ENCODE measurements around the gene NCOR2. TPM values are rescaled to one million over a fixed set of nuclear protein-coding genes. Genes with fewer than 3 reads are reported as not detected.

The NCOR2 gene
- total RNA-seq, 1 experiment from 2014 or later = 153 TPM

GRCh38 chr12:124554429-124555029, 12.9 kb downstream of the NCOR2 start:
- CTCF ChIA-PET = no interaction called here

GRCh38 chr12:124553862-124554428, 13.5 kb downstream of the NCOR2 start:
- ATAC-seq = no peak
- Histone ChIP-seq H4K20me1 (ENCODE audit: insufficient read depth) (no peaks in the 10 kb centered on the region), H3K4me1 (ENCODE audit: control insufficient read depth in 1 of 2, insufficient read depth in 2 of 2, low read length in 2 of 2) (peaks cover 30 to 51% of the 10 kb centered on the region in 2 experiments), H3K4me3 (replicated peaks in 1 of 2; ENCODE audit: low read depth in 1 of 2, low read length in 2 of 2) (no peak overlapping the region), H2AFZ (ENCODE audit: low read depth, low read length, poor library complexity, severe bottlenecking) (no peak overlapping the region), H3K36me3 (ENCODE audit: control insufficient read depth in 1 of 2, insufficient read depth in 2 of 2, low read length in 2 of 2) (no peaks in the 10 kb centered on the region), H3K27me3 (ENCODE audit: insufficient read depth, low read length) (no peaks in the 10 kb centered on the region), H3K79me2 (ENCODE audit: insufficient read depth, low read length) (peaks cover 98% of the 10 kb centered on the region), H3K27ac (ENCODE audit: low read depth, low read length) (no peak overlapping the region), H3K4me2 (ENCODE audit: low read length) (no peak overlapping the region), H3K9me3 (ENCODE audit: control insufficient read depth in 1 of 2, insufficient read depth in 1 of 2, low read depth in 1 of 2, low read length in 2 of 2) (no peaks in the 10 kb centered on the region), H3K9me2 (ENCODE audit: insufficient read depth) (no peaks in the 10 kb centered on the region), H3K9ac (ENCODE audit: low read length) (no peak overlapping the region)
- no TSS peak for BruUV-seq (replicated peaks)
- RAD21 ChIA-PET (ENCODE audit: low non-redundant PET in 1 of 2, low total read pairs in 2 of 2, uncharacterized antibody in 2 of 2, unreplicated experiment in 2 of 2) = no interaction called here
- intact Hi-C loops (cut with micrococcal nuclease) = loop anchor here (10.0 kb wide), 1 partner anchor 519 kb away; no protein-coding TSS in a partner anchor
- CTCF ChIA-PET = no interaction called here
- POLR2A ChIA-PET = no interaction called here
- no peak for DNase-seq (ENCODE audit: low read depth, low spot score)
- no peak for TF ChIP-seq ELF1 (IDR thresholded peaks at IDR 0.05; ENCODE audit: borderline replicate concordance, low read depth)
- no peak for TF ChIP-seq SRF (IDR thresholded peaks at IDR 0.05; ENCODE audit: low read depth)
- no peak for TF ChIP-seq REST (IDR thresholded peaks at IDR 0.05; ENCODE audit: low read depth)
- TF ChIP-seq EGR1 (IDR thresholded peaks at IDR 0.05; ENCODE audit: low read depth) = no peak
- no peak for TF ChIP-seq POLR2A (IDR thresholded peaks at IDR 0.05; ENCODE audit: borderline replicate concordance, extremely low read depth, insufficient read depth, insufficient read length)
- no peak for TF ChIP-seq SIN3A (IDR thresholded peaks at IDR 0.05; ENCODE audit: low read depth)
- no peak for TF ChIP-seq FOSL1 (IDR thresholded peaks at IDR 0.05; ENCODE audit: low read depth)
- TF ChIP-seq POLR2AphosphoS5 (IDR thresholded peaks at IDR 0.05; ENCODE audit: low read depth, low read length) = no peak
- no peak for TF ChIP-seq EZH2 (IDR thresholded peaks at IDR 0.05)
- TF ChIP-seq ATF3 (IDR thresholded peaks at IDR 0.05) = no peak
- TF ChIP-seq EZH2phosphoT487 (IDR thresholded peaks at IDR 0.05; ENCODE audit: borderline replicate concordance) = no peak
- TF ChIP-seq YY1 (IDR thresholded peaks at IDR 0.05; ENCODE audit: extremely low read depth, insufficient replicate concordance, low read depth, low read length) = no peak
- TF ChIP-seq ZFX (IDR thresholded peaks at IDR 0.05) = no peak
- TF ChIP-seq CEBPB (IDR thresholded peaks at IDR 0.05; ENCODE audit: low read depth) = no peak
- TF ChIP-seq ZNF274 (IDR thresholded peaks at IDR 0.05; ENCODE audit: low read depth, low read length) = no peak

More at GRCh38 chr12:124554429-124555029, 12.9 kb downstream of the NCOR2 start:
- Histone ChIP-seq H3K4me2 (ENCODE audit: low read length) (no peak overlapping the region), H3K4me1 (ENCODE audit: control insufficient read depth in 1 of 2, insufficient read depth in 2 of 2, low read length in 2 of 2) (peaks cover 30 to 45% of the 10 kb centered on the region in 2 experiments), H3K9me3 (ENCODE audit: control insufficient read depth in 1 of 2, insufficient read depth in 1 of 2, low read depth in 1 of 2, low read length in 2 of 2) (no peaks in the 10 kb centered on the region), H3K4me3 (replicated peaks in 1 of 2; ENCODE audit: low read depth in 1 of 2, low read length in 2 of 2) (no peak overlapping the region), H3K27me3 (ENCODE audit: insufficient read depth, low read length) (no peaks in the 10 kb centered on the region), H3K79me2 (ENCODE audit: insufficient read depth, low read length) (peaks cover 98% of the 10 kb centered on the region), H3K9me2 (ENCODE audit: insufficient read depth) (no peaks in the 10 kb centered on the region), H2AFZ (ENCODE audit: low read depth, low read length, poor library complexity, severe bottlenecking) (no peak overlapping the region), H4K20me1 (ENCODE audit: insufficient read depth) (no peaks in the 10 kb centered on the region), H3K27ac (ENCODE audit: low read depth, low read length) (no peak overlapping the region), H3K36me3 (ENCODE audit: control insufficient read depth in 1 of 2, insufficient read depth in 2 of 2, low read length in 2 of 2) (no peaks in the 10 kb centered on the region), H3K9ac (ENCODE audit: low read length) (no peak overlapping the region)
- intact Hi-C loops (cut with micrococcal nuclease) = loop anchor here (10.0 kb wide), 1 partner anchor 520 kb away; no protein-coding TSS in a partner anchor
- BruUV-seq (replicated peaks) = no TSS peak
- ChIA-PET POLR2A (no interaction called here), RAD21 (ENCODE audit: low non-redundant PET in 1 of 2, low total read pairs in 2 of 2, uncharacterized antibody in 2 of 2, unreplicated experiment in 2 of 2) (no interaction called here)
- DNase-seq (ENCODE audit: low read depth, low spot score) (no peak), ATAC-seq (no peak)
- no peak for TF ChIP-seq FOSL1 (IDR thresholded peaks at IDR 0.05; ENCODE audit: low read depth)
- TF ChIP-seq SP1 (IDR thresholded peaks at IDR 0.05; ENCODE audit: low read depth) = no peak
- TF ChIP-seq ZNF274 (IDR thresholded peaks at IDR 0.05; ENCODE audit: low read depth, low read length) = no peak
- no peak for TF ChIP-seq YY1 (IDR thresholded peaks at IDR 0.05; ENCODE audit: extremely low read depth, insufficient replicate concordance, low read depth, low read length)
- no peak for TF ChIP-seq ZFX (IDR thresholded peaks at IDR 0.05)
- no peak for TF ChIP-seq SIN3A (IDR thresholded peaks at IDR 0.05; ENCODE audit: low read depth)
- no peak for TF ChIP-seq JUND (IDR thresholded peaks at IDR 0.05)
- no peak for TF ChIP-seq MAX (IDR thresholded peaks at IDR 0.05)

All from HCT116 (cell line).